GM21737 (cell line): ENCODE results near the gene ESYT3.

Experiments
- ATAC-seq: cut with Tn5 transposase; IDR thresholded peaks from one replicate; pipeline ENCODE4 v1.9.1; 2021; ENCODE audit warnings: mild to moderate bottlenecking, moderate library complexity; ENCODE audit not compliant: unreplicated experiment

The ESYT3 gene, protein sequence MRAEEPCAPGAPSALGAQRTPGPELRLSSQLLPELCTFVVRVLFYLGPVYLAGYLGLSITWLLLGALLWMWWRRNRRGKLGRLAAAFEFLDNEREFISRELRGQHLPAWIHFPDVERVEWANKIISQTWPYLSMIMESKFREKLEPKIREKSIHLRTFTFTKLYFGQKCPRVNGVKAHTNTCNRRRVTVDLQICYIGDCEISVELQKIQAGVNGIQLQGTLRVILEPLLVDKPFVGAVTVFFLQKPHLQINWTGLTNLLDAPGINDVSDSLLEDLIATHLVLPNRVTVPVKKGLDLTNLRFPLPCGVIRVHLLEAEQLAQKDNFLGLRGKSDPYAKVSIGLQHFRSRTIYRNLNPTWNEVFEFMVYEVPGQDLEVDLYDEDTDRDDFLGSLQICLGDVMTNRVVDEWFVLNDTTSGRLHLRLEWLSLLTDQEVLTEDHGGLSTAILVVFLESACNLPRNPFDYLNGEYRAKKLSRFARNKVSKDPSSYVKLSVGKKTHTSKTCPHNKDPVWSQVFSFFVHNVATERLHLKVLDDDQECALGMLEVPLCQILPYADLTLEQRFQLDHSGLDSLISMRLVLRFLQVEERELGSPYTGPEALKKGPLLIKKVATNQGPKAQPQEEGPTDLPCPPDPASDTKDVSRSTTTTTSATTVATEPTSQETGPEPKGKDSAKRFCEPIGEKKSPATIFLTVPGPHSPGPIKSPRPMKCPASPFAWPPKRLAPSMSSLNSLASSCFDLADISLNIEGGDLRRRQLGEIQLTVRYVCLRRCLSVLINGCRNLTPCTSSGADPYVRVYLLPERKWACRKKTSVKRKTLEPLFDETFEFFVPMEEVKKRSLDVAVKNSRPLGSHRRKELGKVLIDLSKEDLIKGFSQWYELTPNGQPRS

DNA sequence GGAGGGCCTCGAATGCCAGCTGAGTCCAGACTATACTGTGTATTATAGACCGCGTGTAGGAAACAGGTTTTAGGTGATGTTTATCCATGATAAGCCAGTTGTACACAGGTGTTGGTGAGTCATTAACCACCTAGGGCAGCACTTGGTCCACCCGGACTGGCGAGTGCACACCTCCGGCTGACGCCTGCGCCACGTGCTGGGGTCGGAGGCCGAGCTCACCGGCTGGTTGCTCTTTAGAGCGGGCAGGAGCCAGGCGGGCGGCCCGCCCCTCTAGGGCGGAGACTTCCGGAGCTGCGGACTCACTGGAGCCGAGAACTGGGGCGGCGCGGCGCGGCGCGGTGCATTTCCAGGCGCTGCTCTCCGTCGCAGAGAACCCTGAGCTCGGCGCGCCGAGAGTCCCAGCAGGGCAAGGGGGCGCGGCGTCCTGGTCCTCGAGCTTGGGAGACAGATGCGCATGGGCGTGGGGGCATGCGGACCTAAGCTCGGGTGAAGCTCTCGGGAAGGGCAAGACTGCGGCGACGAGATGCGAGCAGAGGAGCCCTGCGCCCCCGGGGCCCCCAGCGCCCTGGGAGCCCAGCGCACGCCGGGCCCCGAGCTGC, at the start of gene ESYT3:
TSS of gene ESYT3 (plus strand) at position 341 of the 599 bp plus-strand sequence. CDS start at position 524, 183 bp downstream.
- ATAC-seq: no peak

DNA sequence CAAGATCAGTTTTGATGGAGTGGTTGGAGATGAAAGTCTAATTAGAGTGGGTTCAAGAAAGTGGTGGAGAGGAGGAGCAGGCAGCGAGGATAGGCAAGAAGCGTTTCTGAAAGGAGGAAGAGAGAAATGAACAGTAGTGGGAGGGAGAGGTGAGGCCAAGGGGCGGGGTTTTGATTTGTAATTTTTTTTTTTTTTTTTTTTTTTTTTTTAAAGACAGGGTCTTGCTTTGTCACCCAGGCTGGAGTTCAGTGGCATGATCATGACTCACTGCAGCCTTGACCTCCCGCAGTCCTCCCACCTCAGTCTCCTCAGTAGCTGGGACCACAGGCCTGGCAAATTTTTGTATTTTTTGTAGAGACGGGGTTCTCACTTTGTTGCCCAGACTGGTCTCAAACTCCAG, 49.4 kb upstream of the ESYT3 start:
- ATAC-seq: no peak

DNA sequence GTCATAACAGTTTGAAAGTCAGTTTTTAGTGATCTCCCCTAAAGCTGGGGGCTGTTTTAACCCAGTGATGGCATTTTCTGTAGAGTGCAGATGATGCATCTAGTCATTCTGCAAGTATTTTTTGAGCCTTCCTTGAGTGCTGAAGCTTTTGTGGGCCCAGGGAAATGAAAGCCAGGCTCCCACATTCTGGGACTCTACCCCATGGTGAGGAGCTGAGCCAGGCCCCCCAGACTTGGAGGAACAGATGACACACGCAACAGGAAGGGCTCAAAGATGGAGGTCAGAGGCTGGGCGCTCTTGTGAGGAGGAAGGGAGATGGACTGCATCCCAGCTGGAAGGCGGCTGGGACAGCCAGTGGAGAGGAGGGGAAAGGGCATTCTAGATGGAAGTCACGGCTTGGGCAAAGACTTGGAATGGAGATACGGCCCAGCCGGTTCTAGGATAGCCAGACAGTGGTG, 45.2 kb upstream of the ESYT3 start:
- ATAC-seq: no peak

DNA sequence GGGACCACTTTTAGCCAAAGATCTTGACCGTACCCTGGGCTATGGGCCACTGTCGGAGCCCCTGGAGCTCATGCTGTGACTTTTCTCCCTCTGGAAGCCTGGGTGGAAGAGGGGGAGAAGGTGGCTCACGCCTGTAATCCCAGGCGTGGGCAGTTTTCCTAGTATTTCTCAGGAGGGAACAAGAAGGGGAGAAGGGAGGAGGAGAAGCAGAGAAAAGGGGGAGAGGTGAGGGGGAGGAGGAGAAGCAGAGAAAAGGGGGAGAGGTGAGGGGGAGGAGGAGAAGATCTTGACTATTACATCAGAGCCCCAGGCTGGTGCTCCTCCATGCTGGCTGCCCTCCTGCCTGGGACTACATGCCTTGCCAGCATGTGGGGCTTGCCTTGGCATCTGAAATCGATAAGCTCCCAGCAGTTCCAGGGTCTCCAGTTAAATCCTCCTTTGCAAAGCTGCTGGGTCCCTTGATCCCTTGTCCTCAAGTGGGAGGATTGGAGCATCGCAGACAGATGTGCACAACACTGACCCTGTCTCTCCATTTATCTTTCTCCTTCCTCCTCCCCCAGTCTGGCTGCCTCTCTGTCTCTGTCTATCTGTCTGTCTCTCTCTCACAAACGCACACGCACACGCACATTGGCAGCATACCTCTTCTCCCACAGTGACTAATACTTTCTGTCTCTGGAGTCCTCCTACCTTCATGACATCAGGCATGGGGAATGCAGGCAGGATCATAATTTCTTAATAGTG, 44.4 kb upstream of the ESYT3 start:
- no peak for ATAC-seq

DNA sequence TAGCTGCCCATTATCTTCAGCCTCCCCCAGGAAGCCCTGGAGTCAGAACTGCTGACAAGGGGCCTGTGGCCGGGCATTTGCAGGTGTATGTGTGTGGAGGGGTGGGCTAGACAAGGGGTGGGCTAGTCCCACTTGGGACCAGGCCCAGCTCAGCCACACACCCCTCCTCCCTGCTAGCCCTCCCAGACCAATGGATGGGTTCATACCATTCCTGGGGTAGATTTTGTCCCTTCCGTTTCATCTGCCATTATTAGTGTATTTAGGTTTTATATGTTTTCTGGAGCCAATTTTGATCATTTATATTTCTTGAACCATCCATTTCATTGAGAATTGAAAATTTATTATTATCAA, 43.9 kb upstream of the ESYT3 start:
- no peak for ATAC-seq

DNA sequence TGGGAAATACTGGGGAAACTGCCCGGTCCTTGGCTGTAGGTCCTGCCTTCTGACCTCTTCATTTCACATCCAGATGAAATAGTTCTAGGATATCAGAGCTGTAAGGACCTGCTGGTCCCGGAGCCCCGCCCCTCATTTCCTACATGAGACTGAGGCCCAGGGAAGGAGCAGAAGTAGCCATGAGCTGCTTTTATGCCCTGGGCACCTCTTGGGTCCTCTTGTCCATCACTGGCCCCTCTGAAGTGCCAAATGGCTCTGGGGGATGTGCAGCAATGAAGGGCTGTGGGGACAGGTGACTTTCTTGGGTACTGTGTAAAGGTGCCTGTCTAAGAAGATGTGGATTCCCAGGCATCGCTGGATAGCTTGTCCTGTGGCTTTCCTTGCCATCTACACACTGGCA, 40.3 kb upstream of the ESYT3 start:
- no peak for ATAC-seq

DNA sequence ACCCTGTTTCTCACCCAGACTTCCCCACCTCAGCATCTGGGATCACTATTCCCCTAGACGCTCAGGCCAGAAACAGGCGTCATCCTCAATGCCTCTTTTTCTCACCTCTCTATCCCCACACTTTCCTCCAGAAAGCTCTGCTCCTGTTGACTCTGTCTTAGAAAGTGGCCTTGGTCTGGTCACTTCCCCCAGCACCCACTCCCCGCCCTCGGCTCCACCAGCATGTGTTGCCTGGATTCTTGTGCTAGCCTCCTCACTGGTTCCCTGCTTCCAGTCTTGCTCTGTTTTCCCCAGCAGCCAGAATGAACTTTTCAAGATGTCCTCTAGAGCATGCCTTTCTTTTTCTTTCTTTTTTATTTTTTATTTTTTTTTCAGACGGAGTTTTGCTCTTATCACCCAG, 39.7 kb upstream of the ESYT3 start:
- no peak for ATAC-seq

DNA sequence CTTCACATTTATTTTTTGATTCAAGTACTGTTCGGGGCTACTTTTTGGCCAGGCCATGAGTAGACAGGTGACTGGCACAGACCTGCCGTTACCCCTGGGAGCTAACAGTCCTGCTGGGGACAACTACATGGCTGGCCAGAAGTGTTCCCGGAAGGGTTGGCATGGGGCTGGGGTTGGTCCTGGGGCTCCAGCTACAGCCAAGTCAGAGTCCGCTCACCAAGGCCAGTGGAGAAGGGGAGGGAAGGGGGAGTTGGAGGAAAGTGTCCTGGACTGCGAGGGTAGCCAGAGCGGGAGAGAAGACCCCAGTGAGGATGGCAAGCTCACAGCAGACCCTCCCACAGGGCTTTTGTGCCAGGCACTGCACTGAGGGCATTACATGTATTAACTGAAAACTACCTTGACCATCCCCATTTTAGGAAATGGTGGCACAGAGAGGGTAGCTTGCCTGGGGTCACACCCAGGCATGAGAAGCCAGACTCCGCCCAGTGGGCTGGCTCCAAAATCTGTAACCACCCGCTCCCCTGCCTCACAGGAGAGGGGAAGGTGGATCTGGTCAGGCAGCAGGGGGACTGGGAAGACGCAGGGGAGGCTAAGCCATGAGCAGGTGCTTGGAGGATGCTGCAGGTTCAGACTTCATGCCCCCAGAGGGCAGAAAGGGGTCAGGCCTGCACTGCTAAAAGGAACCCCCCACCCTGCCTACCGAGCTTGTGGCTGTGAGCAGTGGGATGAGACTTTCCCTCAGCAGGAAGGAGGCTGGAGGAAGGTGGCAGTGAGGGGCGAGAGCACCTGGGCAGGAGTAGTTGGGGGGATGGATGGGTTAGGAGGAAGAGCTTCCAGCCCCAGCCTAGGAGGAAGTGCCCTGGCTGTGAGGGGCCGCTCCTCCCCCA, 38.3 kb upstream of the ESYT3 start:
- no peak for ATAC-seq

DNA sequence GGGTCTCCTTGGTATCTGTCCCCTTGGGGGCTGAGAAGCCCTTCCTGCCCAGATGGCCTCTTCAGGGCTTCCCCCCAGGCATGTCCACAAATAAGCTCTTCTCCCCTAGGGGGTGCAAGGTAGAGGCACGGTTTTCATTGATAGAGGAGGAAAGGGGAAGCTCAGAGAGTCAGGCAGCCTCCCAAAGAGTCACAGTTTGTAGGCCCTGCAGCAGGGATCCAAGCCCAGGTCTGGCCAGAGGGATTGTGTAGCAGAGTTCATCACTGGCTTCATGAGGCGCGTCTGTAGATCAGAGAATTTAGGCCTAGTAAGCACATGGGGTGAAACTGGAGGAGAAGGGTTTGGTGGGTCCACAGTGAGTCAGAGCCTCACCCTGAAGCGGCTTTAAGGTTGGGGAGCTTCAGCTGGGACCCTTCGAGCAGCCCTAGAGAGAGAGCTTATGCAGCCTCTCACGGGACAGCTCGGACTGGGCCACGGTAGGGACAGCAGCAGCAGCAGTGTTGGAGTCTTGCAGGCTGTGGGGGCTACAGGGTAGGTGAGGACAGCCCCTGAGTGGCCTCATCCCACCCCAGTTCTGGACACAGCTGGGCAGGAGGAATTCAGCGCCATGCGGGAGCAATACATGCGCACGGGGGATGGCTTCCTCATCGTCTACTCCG, 37.5 kb upstream of the ESYT3 start:
- ATAC-seq: no peak

DNA sequence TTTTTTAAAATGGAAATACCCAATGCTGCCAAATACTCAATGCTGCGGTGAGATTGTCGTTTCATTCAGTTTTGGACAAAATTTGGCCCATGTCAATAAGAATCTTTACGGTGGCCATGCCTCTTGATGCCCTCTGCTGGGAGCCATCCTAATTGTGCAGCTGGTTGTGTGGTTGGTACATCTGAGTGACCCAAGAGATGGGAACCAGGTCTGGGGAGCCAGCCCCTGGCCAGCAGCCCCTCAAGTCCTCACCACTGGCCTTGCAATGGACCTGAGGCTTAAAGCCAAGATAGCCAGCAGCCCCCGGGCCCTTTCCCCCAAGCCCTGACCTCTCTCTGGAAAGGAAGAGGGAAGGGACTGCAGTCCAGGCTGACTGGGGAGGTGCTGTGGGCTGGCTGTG, 36.4 kb upstream of the ESYT3 start:
- no peak for ATAC-seq

DNA sequence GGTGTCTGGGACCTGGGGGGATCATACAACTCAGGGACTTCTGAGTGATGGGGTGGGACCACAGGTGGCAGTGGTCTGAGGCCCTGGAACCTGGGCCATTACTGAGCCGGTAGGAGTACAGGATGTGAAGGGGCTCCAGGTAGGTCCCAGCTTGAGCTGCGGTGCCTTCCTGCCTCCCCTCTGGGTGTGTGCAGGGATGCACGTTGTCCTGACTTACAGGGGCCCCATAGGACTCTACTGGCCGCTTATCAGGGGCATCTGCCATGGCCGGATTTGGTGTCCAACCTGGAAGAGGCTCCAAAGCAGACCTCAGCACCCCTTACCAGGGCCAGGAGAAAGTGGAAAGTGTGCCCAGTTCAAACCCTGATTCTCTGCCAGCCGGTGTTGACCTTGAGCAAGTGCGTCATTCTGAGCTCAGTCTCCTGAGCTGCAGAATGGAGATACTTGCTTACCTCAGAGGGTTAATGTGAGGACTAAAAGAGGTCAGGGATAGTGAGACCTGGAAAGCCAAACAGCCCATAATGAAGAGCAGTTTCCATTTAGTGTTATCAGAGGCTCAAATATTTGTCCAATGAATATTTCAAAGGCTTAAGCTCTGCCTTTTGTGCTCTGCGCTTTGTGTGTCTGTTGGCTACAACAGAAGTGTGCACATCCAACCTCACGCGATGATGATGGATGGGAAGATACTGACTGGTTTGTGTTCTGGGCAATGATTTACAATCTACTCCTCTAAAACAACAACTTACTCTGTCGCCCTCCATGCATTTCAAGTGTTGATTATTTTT, 35.4 kb upstream of the ESYT3 start:
- no peak for ATAC-seq

DNA sequence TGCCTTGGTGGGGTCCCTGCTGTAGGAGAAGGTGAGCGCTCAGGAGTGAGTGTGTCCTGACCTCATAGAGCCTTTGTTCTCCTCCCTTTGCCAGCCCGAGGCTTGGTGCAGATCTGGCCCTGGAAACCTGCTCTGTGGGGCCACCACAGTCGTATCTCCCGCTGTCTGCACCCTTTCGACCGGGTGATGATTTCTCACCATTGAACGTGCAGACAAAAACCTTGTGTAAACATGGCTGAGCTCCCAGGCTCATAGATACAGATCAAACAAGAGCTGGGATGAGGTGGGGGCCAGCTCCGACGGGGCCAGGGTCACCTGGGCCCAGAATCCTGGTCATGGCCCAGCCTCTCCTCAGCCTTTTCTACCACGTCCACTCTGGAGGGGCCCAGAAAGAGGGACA, 34.6 kb upstream of the ESYT3 start:
- no peak for ATAC-seq

DNA sequence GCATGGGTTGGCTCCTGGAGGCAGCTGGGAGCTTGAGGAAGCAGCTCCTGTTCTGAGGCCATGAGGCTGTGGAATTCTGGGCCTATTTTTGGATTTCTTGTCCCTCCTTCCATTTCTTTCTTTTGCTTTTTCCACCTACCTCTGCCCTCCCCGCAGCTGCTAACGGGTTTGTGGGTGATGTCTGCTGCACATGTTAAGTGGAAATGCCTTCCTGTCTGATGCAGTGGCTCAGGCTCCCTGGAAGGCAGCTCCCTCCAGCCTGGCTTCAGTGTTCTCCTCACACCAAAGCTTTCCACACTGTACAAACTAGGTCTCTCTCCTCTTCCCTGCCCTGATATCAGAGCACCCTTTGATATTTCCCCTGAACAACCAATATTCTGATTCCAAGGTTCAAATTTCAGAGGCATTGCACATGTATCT, 33.8 kb upstream of the ESYT3 start:
- ATAC-seq: no peak

DNA sequence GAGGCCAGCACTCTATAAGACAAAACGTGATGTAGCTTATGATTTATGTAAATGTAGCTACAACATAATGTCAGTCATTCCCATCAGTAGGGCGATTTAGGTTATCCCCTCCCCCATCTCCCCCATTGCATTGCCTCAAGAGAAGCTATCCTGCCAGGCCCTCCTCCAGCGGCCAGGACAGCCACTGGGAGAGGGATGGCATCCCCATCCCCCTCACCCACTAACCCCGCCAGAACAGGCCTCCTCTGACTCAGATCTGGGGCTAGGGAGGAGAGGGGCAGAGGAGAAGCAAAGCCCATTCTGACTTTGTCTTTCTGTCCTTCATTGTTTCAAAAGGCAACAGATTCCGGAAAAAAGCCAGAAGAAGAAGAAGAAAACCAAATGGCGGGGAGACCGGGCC, 32.6 kb upstream of the ESYT3 start:
- no peak for ATAC-seq

DNA sequence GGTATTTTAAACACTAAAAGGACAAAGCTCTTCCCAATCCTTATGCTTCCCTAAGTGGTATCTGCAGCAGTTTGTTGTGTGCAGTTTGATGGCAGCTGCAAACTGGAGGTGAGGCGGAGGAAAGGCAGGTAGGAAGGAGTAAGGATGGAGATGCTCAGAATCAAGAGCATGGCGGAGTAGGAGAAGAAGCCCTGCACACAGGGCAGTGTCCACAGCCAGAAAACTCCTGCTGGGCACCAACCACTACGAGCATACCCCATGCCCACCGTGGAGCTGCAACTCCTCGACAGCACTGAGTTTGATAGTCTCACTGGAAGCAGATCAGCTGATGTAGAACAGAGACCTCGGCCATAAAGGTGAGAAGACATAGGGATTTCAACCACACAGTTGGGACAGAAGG, 30.3 kb upstream of the ESYT3 start:
- ATAC-seq: no peak

DNA sequence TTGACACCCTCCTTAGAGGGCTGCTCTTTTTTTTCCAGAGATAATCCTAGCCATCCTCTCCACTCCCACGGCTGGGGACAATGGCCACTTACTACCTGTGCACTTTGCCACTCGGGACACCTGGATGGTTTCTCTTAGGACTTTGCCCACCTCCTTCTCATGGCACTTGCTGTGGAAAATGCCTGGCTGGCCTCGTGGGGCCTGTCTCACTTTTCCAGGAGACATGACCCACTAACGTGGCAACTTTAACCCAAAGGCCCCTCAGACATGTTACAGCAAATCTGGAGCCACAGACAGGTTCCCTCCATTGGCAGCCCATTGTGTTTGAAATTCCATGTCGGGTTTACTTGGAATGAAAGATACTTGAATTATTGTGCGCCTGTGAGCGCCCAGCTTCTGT, 29.4 kb upstream of the ESYT3 start:
- ATAC-seq: no peak

DNA sequence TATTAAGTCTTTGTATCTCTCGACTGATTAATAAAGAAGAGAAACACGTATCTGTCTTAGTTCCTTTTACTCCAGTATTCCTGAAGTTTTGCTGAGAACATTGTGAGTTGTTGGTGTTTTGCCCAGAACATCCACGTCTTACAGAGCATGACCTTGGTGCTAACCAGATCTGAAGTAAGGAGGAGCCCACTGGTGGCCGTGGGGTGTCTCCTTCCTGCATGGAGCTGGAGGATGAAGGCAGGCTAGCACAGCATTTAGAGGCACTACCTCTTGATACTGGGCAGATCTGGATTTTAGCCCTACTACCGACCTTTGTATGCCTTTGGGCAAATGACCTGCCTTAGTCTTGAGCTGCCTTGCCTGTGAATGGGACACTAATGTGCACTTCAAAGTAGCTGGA, 28.9 kb upstream of the ESYT3 start:
- no peak for ATAC-seq

DNA sequence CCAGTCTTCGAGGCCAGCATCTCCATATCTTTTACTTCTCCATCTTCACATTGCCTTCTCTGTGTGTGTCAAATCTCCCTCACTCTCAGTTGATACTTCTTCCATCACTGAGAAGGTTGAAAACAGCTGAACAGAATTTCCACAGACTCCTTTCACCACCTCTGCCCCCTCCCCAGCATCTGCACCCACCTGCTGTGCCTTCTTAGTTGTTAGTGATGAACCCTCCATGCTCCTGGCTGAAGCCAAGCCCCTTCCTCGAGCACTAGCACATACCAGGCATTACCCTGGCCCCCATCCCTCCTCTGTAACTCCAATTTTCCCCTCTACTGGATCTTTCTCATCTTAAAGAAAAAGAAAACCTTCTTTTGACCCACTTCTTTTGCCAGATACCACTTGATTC, 27.8 kb upstream of the ESYT3 start:
- no peak for ATAC-seq
